A549 (cell line): Measurements from ENCODE around the gene SLC6A17. TPM values are rescaled to one million over a fixed set of nuclear protein-coding genes. Genes with fewer than 3 reads are reported as not detected.

Experiments
- ATAC-seq, 2 experiments: fragments of 200-7000 bp in 1 of 2; fragments of >200 bp in 1 of 2; cut with Nextera tagmentation in 1 of 2; cut with Tn5 transposase in 1 of 2; 3 replicates each; pipeline versions ENCODE4 v1.8.0 to v1.9.1; 2018 to 2020; ENCODE audit warnings: mild to moderate bottlenecking in 1 of 2, moderate library complexity in 1 of 2
- CTCF ChIA-PET: fragments of 300-600 bp; sonication (Branson Sonifier 250); formaldehyde crosslinking; extraction: SDS; loops from one replicate; lab custom pipeline; 2021; ENCODE audit warnings: antibody characterized with exemption, inconsistent platforms; lab: Yijun Ruan, JAX
- POLR2A ChIA-PET: fragments of 350-600 bp; formaldehyde crosslinking; extraction: SDS; loops from one replicate; lab custom pipeline; 2021; ENCODE audit warnings: antibody characterized with exemption, inconsistent platforms; lab: Yijun Ruan, JAX
- DNase-seq, 2 experiments: peaks; one replicate each; pipeline versions ENCODE4 v3.0.0 to v3.0.0-alpha.2; 2011 to 2016; ENCODE audit warnings: low read depth in 1 of 2, low spot score in 1 of 2
- FAIRE-seq: peaks from 2 replicates; lab custom pipeline; 2011; peaks lifted over from hg19 to GRCh38; lab: Jason Lieb, UNC
- H3K27ac ChIP-seq, 2 experiments: fragments of >200 bp; sonication (Bioruptor Twin); formaldehyde crosslinking; 3 replicates each; pipeline ENCODE4 v1.5.1; 2016 to 2017
- H3K4me1 ChIP-seq: fragments of >200 bp; sonication (Bioruptor Twin); formaldehyde crosslinking; 3 replicates; pipeline ENCODE4 v1.6.1; 2016
- H3K4me2 ChIP-seq: fragments of >200 bp; sonication (Bioruptor Twin); formaldehyde crosslinking; 3 replicates; pipeline ENCODE4 v1.6.1; 2016
- H3K4me3 ChIP-seq: fragments of >200 bp; sonication (Bioruptor Twin); formaldehyde crosslinking; 3 replicates; pipeline ENCODE4 v1.5.1; 2016
- H3K9me3 ChIP-seq: fragments of >200 bp; sonication (Bioruptor Twin); formaldehyde crosslinking; 3 replicates; pipeline ENCODE4 v1.6.1; 2016
- ATOH8 ChIP-seq: fragments of 250-450 bp; sonication (Bioruptor Pico); IDR thresholded peaks from 2 replicates; pipeline ENCODE4 v1.5.0; 2020; ENCODE audit warnings: low read depth, mild to moderate bottlenecking, moderate library complexity
- CTCF ChIP-seq: fragments of >200 bp; sonication (Bioruptor Twin); formaldehyde crosslinking; IDR thresholded peaks from 3 replicates; pipeline ENCODE4 v1.5.1; 2016
- E2F6 ChIP-seq: IDR thresholded peaks from 2 replicates; pipeline ENCODE4 v1.6.1; 2012; ENCODE audit warnings: low read depth, borderline replicate concordance
- EP300 ChIP-seq, 2 experiments: fragments of >200 bp; sonication (Bioruptor Twin); formaldehyde crosslinking; IDR thresholded peaks; 2 replicates in 1 of 2; 3 replicates in 1 of 2; pipeline ENCODE4 v1.6.1; 2016 to 2017
- FOSB ChIP-seq: fragments of 250-450 bp; sonication (Bioruptor Pico); IDR thresholded peaks from 2 replicates; pipeline ENCODE4 v1.5.0; 2020; ENCODE audit warnings: mild to moderate bottlenecking, moderate library complexity
- HES2 ChIP-seq: fragments of >200 bp; sonication (Bioruptor Twin); formaldehyde crosslinking; IDR thresholded peaks from 2 replicates; pipeline ENCODE4 v1.6.1; 2016
- HEYL ChIP-seq: fragments of 250-450 bp; sonication (Bioruptor Pico); IDR thresholded peaks from 2 replicates; pipeline ENCODE4 v1.8.0; 2021; ENCODE audit warnings: mild to moderate bottlenecking, moderate library complexity
- HOXA7 ChIP-seq: fragments of 250-450 bp; sonication (Bioruptor Pico); IDR thresholded peaks from 2 replicates; pipeline ENCODE4 v1.5.0; 2020; ENCODE audit warnings: mild to moderate bottlenecking, moderate library complexity
- JUNB ChIP-seq: fragments of >200 bp; sonication (Bioruptor Twin); formaldehyde crosslinking; IDR thresholded peaks from 2 replicates; pipeline ENCODE4 v1.6.1; 2016
- KDM1A ChIP-seq: fragments of 200-600 bp; sonication (generic); IDR thresholded peaks from 2 replicates; pipeline ENCODE4 v1.6.1; 2016; ENCODE audit warnings: low read depth, mild to moderate bottlenecking
- KDM5A ChIP-seq: fragments of 200-600 bp; sonication (generic); IDR thresholded peaks from 2 replicates; pipeline ENCODE4 v1.6.1; 2016; ENCODE audit warnings: antibody characterized with exemption, mild to moderate bottlenecking
- PHF8 ChIP-seq: fragments of 200-600 bp; sonication (generic); IDR thresholded peaks from 2 replicates; pipeline ENCODE4 v1.6.1; 2016; ENCODE audit warnings: low read depth, mild to moderate bottlenecking, antibody characterized with exemption, moderate library complexity, borderline replicate concordance
- POLR2A ChIP-seq: IDR thresholded peaks from 2 replicates; pipeline ENCODE4 v1.6.1; 2012; ENCODE audit warnings: mild to moderate bottlenecking, low read length
- RAD21 ChIP-seq, 2 experiments: fragments of >200 bp in 1 of 2; sonication (Bioruptor Twin) in 1 of 2; formaldehyde crosslinking in 1 of 2; IDR thresholded peaks in 1 of 2; conservative IDR thresholded peaks in 1 of 2; 2 replicates in 1 of 2; 3 replicates in 1 of 2; pipeline ENCODE4 v1.6.1; 2012 to 2018; ENCODE audit warnings: inconsistent platforms in 1 of 2
- RARB ChIP-seq: fragments of 250-450 bp; sonication (Bioruptor Pico); IDR thresholded peaks from 2 replicates; pipeline ENCODE4 v1.8.0; 2021; ENCODE audit warnings: mild to moderate bottlenecking, moderate library complexity
- RCOR1 ChIP-seq: fragments of 150-350 bp; IDR thresholded peaks from 2 replicates; pipeline ENCODE4 v1.6.1; 2014; ENCODE audit warnings: antibody characterized with exemption, low read length, low read depth
- RFX5 ChIP-seq: fragments of 450-650 bp; IDR thresholded peaks from 2 replicates; pipeline ENCODE4 v1.7.1; 2014; ENCODE audit warnings: antibody characterized with exemption, mild to moderate bottlenecking, moderate library complexity
- SMC3 ChIP-seq: fragments of >200 bp; sonication (Bioruptor Twin); formaldehyde crosslinking; IDR thresholded peaks from 3 replicates; pipeline ENCODE4 v1.6.1; 2018; ENCODE audit warnings: inconsistent platforms
- ZC3H11A ChIP-seq: fragments of 450-650 bp; IDR thresholded peaks from 2 replicates; pipeline ENCODE4 v1.6.1; 2014; ENCODE audit warnings: antibody characterized with exemption, mild to moderate bottlenecking
- ZFP36 ChIP-seq: fragments of 450-650 bp; IDR thresholded peaks from 2 replicates; pipeline ENCODE4 v1.6.1; 2014; ENCODE audit warnings: borderline replicate concordance; ENCODE audit not compliant: partially characterized antibody
- ZNF302 ChIP-seq: fragments of 250-450 bp; sonication (Bioruptor Pico); IDR thresholded peaks from 2 replicates; pipeline ENCODE4 v1.9.0; 2021; ENCODE audit warnings: inconsistent platforms, mild to moderate bottlenecking, moderate library complexity
- WGBS: methylation state at CpG from one replicate; pipeline ENCODE4 v1.1.6; 2017; ENCODE audit errors: missing lambda C conversion rate; 5-methylcytosine and 5-hydroxymethylcytosine counted together
- polyA plus RNA-seq, 4 experiments: library from polyadenylated mRNA; depleted of rRNA in 3 of 4; stranded (reverse); fragments of >200 nt; fragmentation: RNase III in 1 of 4; extraction: RNeasy Plus Mini Kit Qiagen cat#74134 plus additional on column Dnase treatment in 1 of 4; gene quantifications; 2 replicates in 3 of 4; 3 replicates in 1 of 4; pipeline ENCODE4 v1.2.3, GENCODE V29; 2011 to 2017

The SLC6A17 gene
- polyA plus RNA-seq, 2 of the 4 experiments (the other 2 are of a cell fraction): 0.56 to 2.2 TPM

GRCh38 chr1:110206261-110206920 lies 56.1 kb downstream of the SLC6A17 start:
- 81% methylated on average over 7 of the region's 11 CpGs for WGBS
- POLR2A ChIA-PET: interaction anchor here (3.1 kb wide), 1 partner anchor 133 kb away, joined by 14 read pairs; the partner anchor contains the start of gene RBM15

GRCh38 chr1:110207831-110208230 lies 57.5 kb downstream of the SLC6A17 start:
- DNase-seq: peak; percentile 36 to 48
- Histone ChIP-seq H3K4me1 (peaks cover 12% of the 10 kb centered on the region), H3K4me2 (no peak overlapping the region), H3K9me3 (no peaks in the 10 kb centered on the region), H3K4me3 (no peak overlapping the region), H3K27ac (no peak overlapping the region)
- CTCF ChIA-PET: interaction anchor here (0.6 to 16.7 kb wide), 56 partner anchors 8 to 1245 kb away, joined by 3 to 354 read pairs (median 6); partner anchors contain the start of genes PROK1, RBM15 and SLC6A17
- no peak for FAIRE-seq
- WGBS: 19% methylated on average over 5 of the region's 5 CpGs
- POLR2A ChIA-PET: interaction anchor here (3.1 kb wide), 1 partner anchor 131 kb away, joined by 14 read pairs; the partner anchor contains the start of gene RBM15
- ATAC-seq: peak; percentile 33 to 75; a peak in 3 of 6 replicates
- TF ChIP-seq RFX5: no peak
- peak; percentile 87 to 89 for TF ChIP-seq RAD21 (conservative IDR thresholded peaks at IDR 0.05 in 1 of 2, IDR thresholded peaks at IDR 0.05 in 1 of 2)
- TF ChIP-seq CTCF: peak; percentile 81
- peak; percentile 93 for TF ChIP-seq SMC3

More at GRCh38 chr1:110206261-110206920, 56.1 kb downstream of the SLC6A17 start:
- no peak for ATAC-seq
- no peak overlapping the region for H3K4me3 ChIP-seq
- peaks cover 12% of the 10 kb centered on the region for H3K4me1 ChIP-seq
- TF ChIP-seq ZNF302 (CRISPR knock-in tag): no peak
- TF ChIP-seq JUNB: no peak
- TF ChIP-seq HES2: no peak
- TF ChIP-seq ZFP36: no peak
- TF ChIP-seq FOSB: no peak
- no peak for TF ChIP-seq EP300 (IDR thresholded peaks at IDR 0.05)
- no peak for TF ChIP-seq KDM5A
- no peak for TF ChIP-seq ZC3H11A
- TF ChIP-seq KDM1A: no peak
- TF ChIP-seq HEYL (CRISPR knock-in tag): no peak
- no peak for TF ChIP-seq PHF8
- no peak for TF ChIP-seq RFX5
- no peak for TF ChIP-seq ATOH8 (CRISPR knock-in tag)
- TF ChIP-seq RCOR1: no peak
- TF ChIP-seq POLR2A: no peak
- no peak for TF ChIP-seq HOXA7 (CRISPR knock-in tag)
- no peak for TF ChIP-seq RARB (CRISPR knock-in tag)
- no peak for TF ChIP-seq E2F6
- TF ChIP-seq, all 56 proteins: peak for 0
- Histone ChIP-seq H3K4me2 (no peak overlapping the region), H3K9me3 (no peaks in the 10 kb centered on the region), H3K27ac (no peak overlapping the region)
- no peak for DNase-seq
- FAIRE-seq: no peak
- CTCF ChIA-PET: interaction anchor here (0.8 to 16.7 kb wide), 21 partner anchors 9 to 296 kb away, joined by 3 to 354 read pairs (median 12); partner anchors contain the start of genes PROK1 and RBM15
